Mesenteric fat pad (tissue), 1 donor: ENCODE results near the gene IBSP. TPM values are rescaled to one million over a fixed set of nuclear protein-coding genes. Genes with fewer than 3 reads are reported as not detected.

ENCODE experiments used
- DNase-seq: peaks from one replicate; pipeline ENCODE4 v3.0.0-alpha.2; 2020; ENCODE audit warnings: low spot score
- total RNA-seq: library from RNA; stranded (reverse); fragmentation: NEBNext Ultra II Directional; extraction: Animal tissue kit (Norgen Biotek cat#: 25700); gene quantifications from one replicate; pipeline ENCODE4 v1.2.1, GENCODE V29; 2021
- donor health status: DM: yes; HTN: yes; CAD: no.

Gene IBSP
- total RNA-seq, 1 donor from 2014 or later: not detected

GRCh38 chr4:87835743-87836142, 36.4 kb downstream of the IBSP start:
- no peak for DNase-seq

DNA sequence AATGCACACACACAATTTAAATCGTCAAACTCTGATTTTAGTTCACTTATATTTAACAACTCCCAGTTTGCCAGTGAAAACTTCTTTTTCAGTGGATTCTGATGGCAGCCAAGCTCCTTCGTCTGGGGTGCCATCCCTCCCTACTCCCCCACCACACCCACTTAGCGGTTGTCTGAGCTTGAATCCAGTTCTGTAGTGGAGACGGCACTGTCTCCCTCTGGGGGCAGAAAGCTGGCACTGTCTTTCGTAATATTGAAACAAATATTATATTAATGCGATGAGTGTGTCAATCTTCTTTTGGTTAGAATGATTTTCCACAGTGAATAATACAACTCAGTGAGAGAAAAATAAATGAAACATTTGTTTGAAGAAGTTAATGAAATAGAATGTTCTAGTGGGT, 38.9 kb downstream of the IBSP start:
- no peak for DNase-seq

DNA sequence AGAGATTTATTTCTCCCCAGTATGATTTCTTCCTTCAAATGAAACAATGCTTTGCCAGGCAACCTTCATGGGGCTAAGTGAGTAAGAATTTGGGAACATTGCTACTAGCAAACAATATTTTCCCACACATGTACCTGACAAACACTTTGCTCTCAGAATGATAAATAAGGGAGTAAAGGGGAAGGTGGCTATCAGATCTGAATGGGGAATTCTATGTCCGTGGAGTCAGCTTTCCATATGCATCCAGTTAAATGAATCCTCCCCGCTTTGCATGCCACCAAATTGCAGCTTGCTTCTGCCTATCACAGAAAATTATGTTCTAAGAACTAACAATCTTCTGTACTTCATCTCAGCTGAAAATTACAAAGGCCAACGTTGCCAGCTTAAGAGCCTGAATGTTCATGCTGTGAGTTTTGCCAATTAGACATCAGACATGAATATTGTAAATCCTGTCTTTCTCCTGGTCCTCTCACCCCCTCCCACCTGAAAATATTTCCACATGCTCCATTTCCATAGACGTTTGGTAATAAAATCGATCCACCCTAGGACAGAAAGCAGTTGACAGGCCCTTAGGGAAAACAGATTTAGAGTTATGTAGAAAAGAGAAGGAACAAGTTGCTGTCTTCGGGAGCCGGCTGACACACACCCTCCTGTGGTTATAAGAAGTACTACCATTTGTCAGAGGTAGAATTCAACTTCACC, 39.7 kb downstream of the IBSP start:
- DNase-seq: no peak

- no peak for DNase-seq
Measured at GRCh38 chr4:87839592-87839946, 40.2 kb downstream of the IBSP start.

- no peak for DNase-seq
Measured at GRCh38 chr4:87840149-87840548, 40.8 kb downstream of the IBSP start.

DNA sequence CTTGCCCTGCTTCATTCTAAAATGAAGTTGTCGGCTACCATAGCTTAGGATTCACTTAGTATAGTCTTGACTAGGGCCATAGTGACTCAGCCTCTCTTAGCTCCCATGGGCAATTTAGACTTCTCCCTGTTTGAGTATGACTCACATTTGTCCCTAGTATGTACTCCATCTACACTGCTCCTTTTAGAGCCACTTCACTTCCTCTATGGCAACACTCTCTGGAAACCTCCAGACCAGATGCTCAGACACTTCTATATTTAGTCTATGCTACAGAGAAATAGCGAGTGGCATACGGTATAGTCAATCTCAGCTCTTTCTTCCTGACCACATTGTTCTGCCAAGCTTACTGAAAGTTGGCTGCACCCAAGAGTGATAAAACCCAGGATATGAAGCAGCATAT, 44.6 kb downstream of the IBSP start:
- DNase-seq: no peak

DNA sequence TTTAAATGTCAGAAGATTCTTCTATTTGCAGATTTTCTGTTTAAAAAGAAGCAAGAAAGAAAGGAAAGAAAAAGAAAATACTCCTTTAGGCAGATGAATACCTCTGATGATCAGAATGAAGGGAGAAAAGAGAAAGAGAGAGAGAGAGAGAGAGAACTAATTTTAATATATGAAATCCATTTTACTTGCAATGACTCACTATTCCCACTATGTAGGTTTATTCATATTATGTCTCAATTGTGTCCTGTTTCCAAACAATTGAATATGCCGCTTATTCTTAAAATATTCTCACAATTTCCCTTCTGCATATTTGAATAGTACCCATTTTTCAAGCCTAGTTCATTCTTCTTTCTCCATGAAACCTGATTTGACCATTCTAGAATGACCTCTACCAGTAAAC, 45.1 kb downstream of the IBSP start:
- DNase-seq: no peak

DNA sequence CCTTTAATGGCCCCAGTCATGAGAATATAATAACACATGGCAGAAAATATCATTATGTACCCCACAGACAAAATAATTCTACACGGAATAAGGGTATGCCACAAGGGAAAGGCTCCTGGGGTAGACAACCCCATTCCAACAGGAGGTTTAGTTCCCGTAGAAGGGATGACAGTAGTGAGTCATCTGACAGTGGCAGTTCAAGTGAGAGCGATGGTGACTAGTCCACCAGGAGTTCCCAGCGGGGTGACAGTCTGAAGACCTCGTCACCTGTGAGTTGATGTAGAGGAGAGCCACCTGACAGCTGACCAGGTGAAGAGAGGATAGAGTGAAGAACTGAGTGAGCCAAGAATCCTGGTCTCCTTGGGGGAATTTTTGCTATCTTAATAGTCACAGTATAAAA, 46.9 kb downstream of the IBSP start:
- no peak for DNase-seq

DNA sequence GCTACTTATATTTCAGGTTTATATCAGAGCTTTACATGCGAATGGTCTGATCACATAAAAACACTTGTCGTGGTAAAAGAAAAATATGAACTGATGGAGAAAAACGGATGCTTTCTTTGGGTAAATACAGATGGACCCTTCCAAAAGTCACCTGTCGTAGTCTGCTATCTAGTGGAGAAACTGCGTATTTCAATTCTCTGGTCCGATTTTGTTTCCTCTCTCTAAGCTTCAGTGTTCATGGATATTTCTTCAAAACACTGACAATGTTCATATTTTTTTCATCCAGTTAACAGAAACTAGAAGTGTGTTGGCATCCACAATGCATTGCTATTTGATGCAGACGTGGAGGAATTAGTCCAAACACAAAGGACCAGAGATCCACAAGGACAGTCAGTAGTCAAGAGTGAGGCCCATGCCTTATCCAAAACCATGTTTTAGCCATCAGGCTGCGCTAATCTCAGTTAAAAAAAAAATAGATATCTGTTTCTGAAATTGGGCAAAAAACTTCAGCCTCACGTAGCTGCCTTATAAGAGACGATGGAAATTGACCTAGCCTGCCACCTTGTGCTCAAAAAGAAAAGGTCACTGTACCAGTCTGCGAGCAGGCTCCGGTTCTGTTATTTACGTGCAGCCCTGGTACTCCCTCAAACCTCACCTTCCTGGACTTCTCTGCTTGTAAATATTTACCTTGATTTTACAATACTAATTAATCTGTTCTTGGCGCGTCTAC, 49.4 kb downstream of the IBSP start:
- no peak for DNase-seq

DNA sequence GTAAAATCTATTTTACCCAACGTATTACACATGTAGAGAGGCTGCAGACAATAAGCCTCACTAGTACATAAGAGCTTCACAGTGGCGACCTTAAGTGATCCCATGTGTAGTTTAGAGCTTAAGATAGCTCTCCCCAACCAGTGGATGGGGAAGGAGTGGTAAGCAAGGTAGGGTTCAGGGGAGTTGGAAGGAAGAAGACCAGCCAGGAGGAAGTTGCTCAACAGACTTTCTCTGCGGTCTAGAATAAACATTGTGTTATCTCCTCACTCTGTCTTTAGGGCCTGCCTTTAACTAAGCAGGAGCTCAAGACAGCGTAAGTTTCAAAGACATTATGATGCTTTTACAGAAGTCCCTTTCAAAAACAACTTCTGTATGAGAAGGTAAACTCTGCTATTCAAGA, 50.3 kb downstream of the IBSP start:
- DNase-seq: no peak

DNA sequence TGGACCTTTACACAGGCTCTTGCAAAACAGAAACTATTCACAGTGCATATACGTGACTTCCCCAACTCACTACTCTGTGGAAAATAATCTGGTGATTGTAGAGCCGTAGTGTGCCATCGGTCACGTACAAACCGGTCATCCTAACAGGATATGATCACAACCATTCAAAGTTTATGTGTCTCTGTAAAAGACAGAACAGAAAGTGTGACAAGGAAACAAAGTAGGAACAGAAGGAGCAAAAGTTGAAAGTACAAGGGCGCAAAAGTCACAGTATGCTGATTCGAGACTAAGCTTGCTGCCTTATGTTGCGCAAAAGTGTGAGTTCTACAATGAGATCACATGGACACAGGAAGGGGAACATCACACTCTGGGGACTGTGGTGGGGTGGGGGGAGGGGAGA, 52.0 kb downstream of the IBSP start:
- no peak for DNase-seq

GRCh38 chr4:87851953-87852352, 52.6 kb downstream of the IBSP start:
- DNase-seq: no peak

GRCh38 chr4:87853108-87853507, 53.8 kb downstream of the IBSP start:
- no peak for DNase-seq

DNA sequence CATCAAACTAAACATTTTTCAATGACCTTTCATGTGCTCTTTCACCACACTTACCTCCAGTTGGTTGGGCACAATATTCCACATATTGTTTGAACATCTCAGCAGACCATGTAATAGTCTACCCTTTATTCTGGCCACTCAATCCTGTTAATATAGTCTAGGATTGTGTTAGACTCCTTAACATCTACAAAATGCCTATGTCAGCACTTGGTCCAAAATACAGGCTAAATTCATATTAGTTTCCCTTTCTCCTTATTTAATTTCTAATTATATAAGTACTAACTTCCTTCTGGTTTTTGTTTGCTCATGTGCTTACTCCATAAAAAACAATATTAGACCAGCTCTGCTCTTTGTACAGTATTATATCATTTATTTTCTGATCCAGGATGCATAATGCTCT, 54.5 kb downstream of the IBSP start:
- DNase-seq: no peak

- DNase-seq: no peak
Measured at GRCh38 chr4:87855559-87855958, 56.2 kb downstream of the IBSP start.

DNA sequence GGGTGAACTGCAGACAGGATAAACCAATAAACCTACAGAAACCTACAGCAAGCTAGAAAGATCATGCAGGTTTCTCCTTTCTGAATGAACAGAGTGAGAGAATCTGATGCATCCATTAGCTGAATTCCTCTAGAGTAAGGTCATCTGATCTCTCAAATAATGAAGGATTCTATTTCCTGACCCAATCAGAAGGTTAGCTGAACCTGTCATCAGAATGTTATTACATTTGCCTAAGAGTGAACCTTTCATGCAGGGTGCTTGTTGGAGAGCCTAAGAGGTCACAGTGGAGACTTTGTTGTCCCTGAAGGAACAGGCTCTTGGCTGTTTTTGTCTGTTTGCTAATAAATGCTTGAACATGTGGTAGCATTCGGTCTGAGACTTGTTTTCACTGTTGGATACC, 57.5 kb downstream of the IBSP start:
- no peak for DNase-seq

GRCh38 chr4:87857789-87858188, 58.4 kb downstream of the IBSP start:
- no peak for DNase-seq

Other genes starting within 250 kb of the IBSP start
- gene DSPP, start 191.0 kb upstream of the IBSP start, total RNA-seq: not detected
- gene DMP1, start 149.3 kb upstream of the IBSP start, total RNA-seq: not detected
- gene MEPE, start 33.4 kb downstream of the IBSP start, total RNA-seq: not detected
- 636 TPM for gene SPP1, start 176.2 kb downstream of the IBSP start, total RNA-seq
- 54.3 TPM for gene PKD2, start 208.1 kb downstream of the IBSP start, total RNA-seq